Measurements from ENCODE around the gene IRS2. TPM values are rescaled to one million over a fixed set of nuclear protein-coding genes. Genes with fewer than 3 reads are reported as not detected.

IRS2 gene
- total and polyA plus RNA-seq, 4 donors = 6.8 to 27.1 (median 15.4) TPM

DNA sequence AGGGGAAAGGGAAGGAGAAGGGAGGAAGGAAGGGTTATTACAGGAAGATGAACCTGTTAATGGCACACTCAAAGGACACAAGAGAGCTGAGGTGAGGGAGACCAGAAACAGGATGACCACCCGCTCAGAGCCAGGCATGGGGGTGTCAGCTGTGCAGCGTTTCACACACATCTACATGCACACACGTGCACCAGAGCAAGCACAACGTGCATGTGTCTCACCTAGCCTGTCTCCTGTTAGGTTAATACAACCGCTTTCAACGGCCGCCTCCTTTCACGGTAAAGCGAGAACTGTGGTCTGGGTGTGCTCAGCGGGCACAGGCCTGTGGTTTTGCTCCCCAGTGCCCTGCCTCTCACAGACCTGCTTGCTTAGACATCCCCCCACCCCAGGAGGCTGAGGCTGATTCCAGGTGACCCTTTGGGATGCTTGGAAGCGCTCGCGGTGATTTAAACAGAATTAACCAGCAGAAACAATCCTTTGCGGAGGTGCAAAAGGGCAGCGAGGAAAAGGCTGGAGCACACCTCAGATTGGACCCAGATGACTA is 27.4 kb downstream of the IRS2 start:
- Histone ChIP-seq H3K27ac (ENCODE audit: low read depth in 1 of 2, low read length in 1 of 2) (no peak overlapping the region), H3K9ac (ENCODE audit: insufficient read depth in 1 of 2, low read length in 2 of 2) (no peak overlapping the region), H3K27me3 (ENCODE audit: control insufficient read depth in 3 of 3, insufficient read depth in 3 of 3, low read length in 2 of 3) (no peaks in the 10 kb centered on the region), H3K4me1 (ENCODE audit: control insufficient read depth in 5 of 5, insufficient read depth in 5 of 5, low read length in 5 of 5) (peaks cover 0 to 16% (median 0%) of the 10 kb centered on the region in 5 donors), H3K36me3 (ENCODE audit: control insufficient read depth in 4 of 4, insufficient read depth in 4 of 4, low read length in 4 of 4) (peaks cover 0 to 15% (median 8%) of the 10 kb centered on the region in 4 donors), H3K9me3 (ENCODE audit: control insufficient read depth in 4 of 4, insufficient read depth in 3 of 4, low read length in 3 of 4) (no peaks in the 10 kb centered on the region), H3K4me3 (no peak overlapping the region)
- no peak for DNase-seq
- no peak for ATAC-seq (ENCODE audit: insufficient read depth, low FRiP score)
- TF ChIP-seq, protein P1, sequence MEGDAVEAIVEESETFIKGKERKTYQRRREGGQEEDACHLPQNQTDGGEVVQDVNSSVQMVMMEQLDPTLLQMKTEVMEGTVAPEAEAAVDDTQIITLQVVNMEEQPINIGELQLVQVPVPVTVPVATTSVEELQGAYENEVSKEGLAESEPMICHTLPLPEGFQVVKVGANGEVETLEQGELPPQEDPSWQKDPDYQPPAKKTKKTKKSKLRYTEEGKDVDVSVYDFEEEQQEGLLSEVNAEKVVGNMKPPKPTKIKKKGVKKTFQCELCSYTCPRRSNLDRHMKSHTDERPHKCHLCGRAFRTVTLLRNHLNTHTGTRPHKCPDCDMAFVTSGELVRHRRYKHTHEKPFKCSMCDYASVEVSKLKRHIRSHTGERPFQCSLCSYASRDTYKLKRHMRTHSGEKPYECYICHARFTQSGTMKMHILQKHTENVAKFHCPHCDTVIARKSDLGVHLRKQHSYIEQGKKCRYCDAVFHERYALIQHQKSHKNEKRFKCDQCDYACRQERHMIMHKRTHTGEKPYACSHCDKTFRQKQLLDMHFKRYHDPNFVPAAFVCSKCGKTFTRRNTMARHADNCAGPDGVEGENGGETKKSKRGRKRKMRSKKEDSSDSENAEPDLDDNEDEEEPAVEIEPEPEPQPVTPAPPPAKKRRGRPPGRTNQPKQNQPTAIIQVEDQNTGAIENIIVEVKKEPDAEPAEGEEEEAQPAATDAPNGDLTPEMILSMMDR (IDR thresholded peaks at IDR 0.05; ENCODE audit: control extremely low read depth, extremely low read depth) = no peak
- 93 to 95% methylated on average over 15 of the region's 15 CpGs for WGBS, 2 donors

DNA sequence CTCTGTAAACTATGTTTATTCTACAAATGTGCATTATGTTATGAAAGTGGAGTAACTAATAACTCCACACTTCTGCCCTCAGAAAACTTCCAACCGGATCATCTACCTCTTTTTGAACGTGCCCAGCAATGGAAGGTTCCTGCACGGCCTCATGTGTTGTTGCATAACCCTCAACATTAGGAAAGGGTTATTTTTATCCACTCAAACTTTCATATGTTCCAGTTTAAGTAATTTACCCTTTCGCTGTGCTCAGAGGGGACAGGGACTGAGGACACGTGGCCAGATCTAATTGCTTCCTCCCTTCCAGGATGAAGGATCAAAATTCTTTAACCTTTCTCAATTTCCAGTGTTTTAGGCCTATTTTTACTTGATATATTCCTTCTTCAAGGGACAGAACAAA is 29.6 kb downstream of the IRS2 start:
- Histone ChIP-seq H3K27me3 (ENCODE audit: control insufficient read depth in 3 of 3, insufficient read depth in 3 of 3, low read length in 2 of 3) (no peaks in the 10 kb centered on the region), H3K9ac (ENCODE audit: insufficient read depth in 1 of 2, low read length in 2 of 2) (no peak overlapping the region), H3K4me3 (no peak overlapping the region), H3K9me3 (ENCODE audit: control insufficient read depth in 4 of 4, insufficient read depth in 3 of 4, low read length in 3 of 4) (no peaks in the 10 kb centered on the region), H3K36me3 (ENCODE audit: control insufficient read depth in 4 of 4, insufficient read depth in 4 of 4, low read length in 4 of 4) (peaks cover 8 to 19% (median 13%) of the 10 kb centered on the region in 4 donors), H3K27ac (ENCODE audit: low read depth in 1 of 2, low read length in 1 of 2) (peak overlapping the region in 1 of 2 donors; percentile 10), H3K4me1 (ENCODE audit: control insufficient read depth in 5 of 5, insufficient read depth in 5 of 5, low read length in 5 of 5) (peaks cover 0 to 10% (median 0%) of the 10 kb centered on the region in 5 donors)
- TF ChIP-seq, protein P1 (IDR thresholded peaks at IDR 0.05; ENCODE audit: control extremely low read depth, extremely low read depth) = no peak
- 35 to 61% methylated on average over 5 of the region's 5 CpGs for WGBS, 2 donors
- DNase-seq (no peak), ATAC-seq (ENCODE audit: insufficient read depth, low FRiP score) (no peak)

DNA sequence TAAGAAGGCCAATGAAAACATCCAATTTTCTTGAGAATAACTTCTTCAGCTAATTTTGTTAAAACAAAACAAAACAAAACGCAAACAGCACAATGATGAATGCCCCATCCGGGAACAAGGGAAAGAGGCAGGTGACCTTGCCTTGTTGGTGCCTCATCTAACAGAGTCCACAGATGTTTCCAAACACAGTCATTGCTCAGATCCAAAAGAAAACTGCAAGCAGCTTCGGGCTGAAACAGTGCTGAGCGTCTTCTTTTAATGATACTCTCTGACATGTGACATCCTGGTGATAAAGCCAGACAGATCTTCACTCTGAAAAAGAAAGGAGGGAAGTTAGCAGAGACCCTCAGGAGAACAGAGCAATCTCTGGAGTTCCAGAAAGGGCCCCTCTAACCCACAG is 30.4 kb downstream of the IRS2 start:
- DNase-seq = no peak
- Histone ChIP-seq H3K4me3 (no peak overlapping the region), H3K36me3 (ENCODE audit: control insufficient read depth in 4 of 4, insufficient read depth in 4 of 4, low read length in 4 of 4) (peaks cover 8 to 21% (median 15%) of the 10 kb centered on the region in 4 donors), H3K9me3 (ENCODE audit: control insufficient read depth in 4 of 4, insufficient read depth in 3 of 4, low read length in 3 of 4) (no peaks in the 10 kb centered on the region), H3K9ac (ENCODE audit: insufficient read depth in 1 of 2, low read length in 2 of 2) (no peak overlapping the region), H3K27me3 (ENCODE audit: control insufficient read depth in 3 of 3, insufficient read depth in 3 of 3, low read length in 2 of 3) (no peaks in the 10 kb centered on the region), H3K4me1 (ENCODE audit: control insufficient read depth in 5 of 5, insufficient read depth in 5 of 5, low read length in 5 of 5) (peaks cover 0 to 10% (median 0%) of the 10 kb centered on the region in 5 donors), H3K27ac (ENCODE audit: low read depth in 1 of 2, low read length in 1 of 2) (no peak overlapping the region)
- 86 to 87% methylated on average over 4 of the region's 4 CpGs for WGBS, 2 donors
- TF ChIP-seq, protein P1 (IDR thresholded peaks at IDR 0.05; ENCODE audit: control extremely low read depth, extremely low read depth) = no peak
- no peak for ATAC-seq (ENCODE audit: insufficient read depth, low FRiP score)

DNA sequence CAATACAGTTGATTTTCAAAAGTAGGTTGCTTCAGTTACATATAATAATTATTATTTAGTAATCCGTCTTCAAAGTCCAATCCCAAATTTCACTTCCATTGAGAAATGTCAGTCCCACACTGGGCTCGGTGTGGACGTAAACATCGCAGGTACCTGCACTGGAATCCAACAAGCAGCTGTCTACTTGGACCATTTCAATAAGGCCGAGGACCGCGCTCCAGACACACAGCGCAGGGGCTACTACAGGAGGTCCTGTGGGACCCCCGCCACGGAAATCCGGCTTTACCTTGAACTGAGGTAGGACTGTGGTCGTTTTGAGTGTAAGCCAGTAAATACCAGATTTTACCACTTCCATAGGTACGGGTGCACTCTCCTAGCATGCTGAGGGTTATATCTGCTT is 30.8 kb downstream of the IRS2 start:
- ATAC-seq (ENCODE audit: insufficient read depth, low FRiP score) (no peak), DNase-seq (no peak)
- TF ChIP-seq, protein P1 (IDR thresholded peaks at IDR 0.05; ENCODE audit: control extremely low read depth, extremely low read depth) = no peak
- Histone ChIP-seq H3K9me3 (ENCODE audit: control insufficient read depth in 4 of 4, insufficient read depth in 3 of 4, low read length in 3 of 4) (no peaks in the 10 kb centered on the region), H3K27me3 (ENCODE audit: control insufficient read depth in 3 of 3, insufficient read depth in 3 of 3, low read length in 2 of 3) (no peaks in the 10 kb centered on the region), H3K9ac (ENCODE audit: insufficient read depth in 1 of 2, low read length in 2 of 2) (no peak overlapping the region), H3K27ac (ENCODE audit: low read depth in 1 of 2, low read length in 1 of 2) (no peak overlapping the region), H3K36me3 (ENCODE audit: control insufficient read depth in 4 of 4, insufficient read depth in 4 of 4, low read length in 4 of 4) (peaks cover 8 to 21% (median 15%) of the 10 kb centered on the region in 4 donors), H3K4me3 (no peak overlapping the region), H3K4me1 (ENCODE audit: control insufficient read depth in 5 of 5, insufficient read depth in 5 of 5, low read length in 5 of 5) (peaks cover 0 to 10% (median 0%) of the 10 kb centered on the region in 5 donors)
- 95 to 97% methylated on average over 13 of the region's 13 CpGs for WGBS, 2 donors

Measured in lung (tissue), 12 donors.